ENCODE data around the gene MTOR.
"Not testable (repeated sequence)": the region's sequence is repeated elsewhere in the genome, so short reads cannot be mapped to it uniquely, and the experiment has no call there.

MTOR gene

GRCh38 chr1:11187931-11188330, 74.4 kb downstream of the MTOR start:
- FAIRE-seq (no peak), DNase-seq (ENCODE audit: extremely low spot score, insufficient read length, low read depth) (no peak)

DNA sequence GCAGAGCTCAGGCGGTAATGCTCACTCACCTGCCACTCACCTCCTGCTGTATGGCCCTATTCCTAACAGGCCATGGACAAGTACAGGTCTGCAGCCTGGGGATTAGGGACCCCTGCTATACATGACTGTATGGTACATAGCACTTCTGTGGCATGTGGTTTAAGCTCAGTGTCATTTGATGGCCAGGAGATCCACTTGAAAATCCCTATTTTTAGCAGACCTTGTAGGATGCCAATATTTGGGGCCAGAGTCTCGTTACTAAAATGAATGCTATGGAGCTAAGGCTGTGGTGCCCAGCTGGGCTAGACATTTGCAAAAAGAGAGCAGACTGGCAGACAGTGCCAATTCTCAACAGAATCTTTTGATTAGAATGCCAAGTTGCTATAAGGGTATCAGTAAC, 74.9 kb downstream of the MTOR start:
- FAIRE-seq = no peak

GRCh38 chr1:11187000-11187399, 75.4 kb downstream of the MTOR start:
- no peak for DNase-seq (ENCODE audit: extremely low spot score, insufficient read length, low read depth)
- no peak for FAIRE-seq

More for the DNA sequence above, 74.9 kb downstream of the MTOR start:
- DNase-seq (ENCODE audit: extremely low spot score, insufficient read length, low read depth) = no peak

GRCh38 chr1:11184973-11185372, 77.4 kb downstream of the MTOR start:
- no peak for FAIRE-seq
- DNase-seq (ENCODE audit: extremely low spot score, insufficient read length, low read depth) = no peak

DNA sequence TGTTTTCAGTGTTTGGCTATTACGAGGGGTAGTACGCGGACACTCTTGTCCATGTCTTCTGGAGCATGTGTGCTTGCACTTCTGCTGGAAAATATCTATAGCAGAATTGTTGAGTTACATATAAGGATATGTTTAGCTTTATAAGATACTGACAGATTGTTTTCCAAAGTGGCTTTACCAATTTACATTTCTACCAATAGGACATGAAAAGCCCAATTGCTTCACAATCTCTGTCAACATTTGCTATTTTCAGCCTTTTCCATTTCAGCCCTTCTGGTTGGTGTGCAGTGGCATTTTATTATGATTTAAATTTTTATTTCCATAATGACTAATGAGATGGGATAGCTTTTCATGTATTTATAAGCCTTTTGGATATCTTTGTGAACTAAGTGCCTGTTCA, 79.5 kb downstream of the MTOR start:
- FAIRE-seq = no peak
- DNase-seq (ENCODE audit: extremely low spot score, insufficient read length, low read depth) = no peak

- FAIRE-seq (no peak), DNase-seq (ENCODE audit: extremely low spot score, insufficient read length, low read depth) (no peak)
Measured at GRCh38 chr1:11180342-11180744, 82.0 kb downstream of the MTOR start.

DNA sequence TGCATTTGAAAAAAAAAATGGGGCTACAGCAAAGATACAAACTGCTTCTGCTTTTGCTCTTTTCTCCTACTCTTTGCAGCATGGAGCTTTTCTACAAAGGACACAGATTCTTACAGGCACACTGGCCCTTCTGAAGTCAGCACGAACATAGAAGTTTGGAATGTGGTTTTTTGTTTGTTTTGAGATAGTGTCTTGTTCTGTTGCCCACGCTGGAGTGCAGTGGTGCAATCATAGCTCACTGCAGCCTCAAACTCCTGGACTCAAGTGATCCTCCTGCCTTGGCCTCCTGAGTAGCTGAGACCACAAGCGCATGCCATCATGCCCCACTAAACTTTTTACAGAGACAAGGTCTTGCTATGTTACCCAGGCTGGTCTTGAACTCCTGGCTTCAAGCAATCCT, 82.6 kb downstream of the MTOR start:
- DNase-seq (ENCODE audit: extremely low spot score, insufficient read length, low read depth); FAIRE-seq: not testable (repeated sequence)

GRCh38 chr1:11179125-11179524, 83.2 kb downstream of the MTOR start:
- DNase-seq (ENCODE audit: extremely low spot score, insufficient read length, low read depth) (no peak), FAIRE-seq (no peak)

DNA sequence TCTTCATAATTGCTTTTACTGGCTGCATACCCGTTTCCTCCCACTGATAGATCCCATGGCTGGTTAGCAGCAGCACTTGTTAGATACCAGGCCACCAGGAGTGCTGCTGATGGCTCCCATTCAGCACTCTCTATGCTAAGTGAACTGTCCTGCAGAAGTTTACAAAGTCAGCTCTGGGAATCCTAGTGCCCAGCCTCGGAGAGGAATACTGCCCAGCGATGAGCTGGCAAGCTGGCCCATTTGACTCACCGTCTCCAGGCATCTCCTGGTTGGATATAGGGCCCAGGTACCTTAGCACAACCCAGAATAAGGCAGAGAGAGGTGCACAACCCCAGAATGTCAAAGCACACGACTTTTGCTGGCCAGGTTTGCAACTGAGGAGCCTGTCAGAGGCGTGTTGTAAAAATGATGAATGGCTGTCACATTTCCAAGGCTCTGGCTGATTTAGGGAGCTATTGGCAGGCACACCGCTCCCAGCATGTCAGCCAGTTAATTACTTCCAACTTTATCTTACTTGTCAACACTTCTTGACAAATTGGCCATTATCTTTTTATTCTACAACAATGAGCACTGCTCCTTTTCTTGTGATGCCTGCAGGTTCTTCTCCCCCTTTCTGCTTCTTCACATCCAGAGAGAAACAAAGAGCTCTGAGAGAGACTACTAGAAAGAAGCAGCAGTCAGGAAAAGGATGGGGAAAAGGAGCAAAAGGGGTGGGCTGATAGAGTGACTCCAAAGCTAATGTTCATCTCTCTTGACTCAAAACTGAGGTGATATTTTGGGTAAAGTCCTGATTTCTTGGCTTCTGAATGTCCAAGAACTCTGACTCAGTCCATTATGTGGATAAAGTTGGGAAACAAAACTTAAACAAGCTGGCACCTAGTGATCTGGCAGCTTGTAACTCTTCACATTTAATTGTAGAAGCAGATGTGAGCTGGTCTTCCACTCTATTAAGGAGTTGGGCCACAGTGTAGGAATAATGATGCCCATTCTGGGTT, 84.0 kb downstream of the MTOR start:
- FAIRE-seq = no peak
- no peak for DNase-seq (ENCODE audit: extremely low spot score, insufficient read length, low read depth)

DNA sequence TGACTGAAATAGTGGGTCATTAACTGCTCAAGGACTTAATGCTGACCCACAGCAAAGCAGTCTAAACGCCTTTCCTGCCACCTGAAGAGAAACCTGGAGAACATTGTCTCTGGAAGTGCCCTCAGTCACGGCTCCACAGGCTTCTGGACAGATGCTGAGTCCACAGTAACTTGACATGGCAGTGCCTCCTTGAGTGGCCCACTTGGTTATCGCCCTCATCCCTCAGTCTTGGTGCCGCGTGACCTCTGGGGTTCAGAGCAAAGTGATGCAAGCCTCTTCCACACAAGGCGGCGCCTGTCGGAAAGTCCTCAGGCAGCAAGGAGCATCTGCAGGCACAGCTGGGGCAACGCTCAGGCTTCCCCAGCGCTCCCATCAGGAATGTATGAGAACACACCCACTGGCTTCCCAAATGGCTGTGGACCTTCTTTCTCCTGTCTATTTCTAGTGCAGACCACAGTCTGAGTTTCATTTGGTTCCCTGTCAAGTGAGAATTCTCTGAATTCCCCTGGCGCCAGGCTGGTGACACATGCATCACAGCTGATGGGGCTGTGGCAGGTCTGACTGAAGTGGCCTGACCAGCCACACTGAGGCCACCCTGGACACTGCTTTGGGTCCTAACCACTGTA, 86.2 kb downstream of the MTOR start:
- no peak for DNase-seq (ENCODE audit: extremely low spot score, insufficient read length, low read depth)
- FAIRE-seq = no peak

DNA sequence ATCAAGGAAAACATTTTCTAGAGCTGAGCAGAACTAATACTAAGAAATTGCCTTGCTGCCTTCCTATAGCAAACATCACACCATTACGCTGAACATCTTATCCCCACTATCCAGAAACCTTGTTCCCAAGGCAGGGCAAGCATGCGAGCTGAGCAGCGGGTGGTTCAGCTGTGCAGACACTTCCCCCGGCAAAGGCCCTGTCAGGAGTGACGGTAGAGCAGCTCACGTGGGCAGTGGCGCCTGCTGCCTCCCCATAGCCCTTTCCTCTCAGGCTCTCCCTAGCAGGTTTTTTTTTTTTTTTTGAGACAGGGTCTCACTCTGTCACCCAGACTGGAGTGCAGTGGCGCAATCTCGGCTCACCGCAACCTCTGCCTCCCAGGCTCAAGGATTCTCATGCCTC, 86.9 kb downstream of the MTOR start:
- DNase-seq (ENCODE audit: extremely low spot score, insufficient read length, low read depth) = no peak
- FAIRE-seq = no peak

GRCh38 chr1:11174261-11174942, 87.9 kb downstream of the MTOR start:
- no peak for FAIRE-seq
- no peak for DNase-seq (ENCODE audit: extremely low spot score, insufficient read length, low read depth)

GRCh38 chr1:11170102-11170501, 92.2 kb downstream of the MTOR start:
- no peak for FAIRE-seq

DNA sequence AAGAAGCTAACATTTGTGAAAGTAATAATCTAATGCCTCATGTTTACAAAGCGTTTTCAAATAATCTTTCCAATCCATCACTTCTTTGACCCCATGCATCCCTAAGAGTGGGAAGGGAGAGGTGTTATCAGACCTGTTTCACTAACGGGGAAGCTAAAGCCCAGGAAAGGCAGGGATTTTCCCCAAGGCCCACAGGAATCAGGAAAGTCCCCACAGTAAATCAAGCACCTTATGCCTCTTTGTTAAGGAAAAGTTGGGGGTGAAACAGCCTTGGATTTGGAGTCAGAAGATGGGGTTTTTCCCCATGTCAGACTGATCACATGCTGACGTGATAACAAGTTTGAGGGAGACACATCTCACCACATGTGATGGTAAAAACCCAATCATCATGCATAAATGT, 93.1 kb downstream of the MTOR start:
- FAIRE-seq = no peak

More at GRCh38 chr1:11170102-11170501, 92.2 kb downstream of the MTOR start:
- DNase-seq (ENCODE audit: extremely low spot score, insufficient read length, low read depth) = no peak

DNA sequence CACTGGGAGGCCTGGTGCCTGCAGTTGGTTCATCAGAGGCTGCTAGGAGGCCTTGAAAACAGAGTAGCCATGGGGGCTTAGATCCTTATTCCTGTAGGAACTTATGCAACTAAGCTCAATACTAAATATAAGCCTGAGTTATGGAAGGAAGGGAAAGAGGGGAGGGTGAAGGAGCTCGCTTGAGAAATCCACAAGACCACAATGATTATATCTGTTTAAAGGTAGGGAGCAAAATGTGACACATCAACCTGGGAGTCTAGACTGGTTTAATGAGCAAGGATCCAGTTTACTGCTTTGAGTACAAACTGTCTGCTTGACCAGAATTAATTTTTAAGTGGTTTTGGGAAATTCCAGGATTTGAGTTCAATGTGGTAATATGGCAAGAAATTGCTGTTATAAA, 93.6 kb downstream of the MTOR start:
- DNase-seq (ENCODE audit: extremely low spot score, insufficient read length, low read depth) (no peak), FAIRE-seq (no peak)

More for the DNA sequence above, 93.1 kb downstream of the MTOR start:
- DNase-seq (ENCODE audit: extremely low spot score, insufficient read length, low read depth) = no peak

GRCh38 chr1:11166744-11167143, 95.6 kb downstream of the MTOR start:
- FAIRE-seq = not testable (repeated sequence)

GRCh38 chr1:11162752-11163151, 99.6 kb downstream of the MTOR start:
- DNase-seq (ENCODE audit: extremely low spot score, insufficient read length, low read depth); FAIRE-seq: not testable (repeated sequence)

More at GRCh38 chr1:11166744-11167143, 95.6 kb downstream of the MTOR start:
- DNase-seq (ENCODE audit: extremely low spot score, insufficient read length, low read depth) = not testable (repeated sequence)

DNA sequence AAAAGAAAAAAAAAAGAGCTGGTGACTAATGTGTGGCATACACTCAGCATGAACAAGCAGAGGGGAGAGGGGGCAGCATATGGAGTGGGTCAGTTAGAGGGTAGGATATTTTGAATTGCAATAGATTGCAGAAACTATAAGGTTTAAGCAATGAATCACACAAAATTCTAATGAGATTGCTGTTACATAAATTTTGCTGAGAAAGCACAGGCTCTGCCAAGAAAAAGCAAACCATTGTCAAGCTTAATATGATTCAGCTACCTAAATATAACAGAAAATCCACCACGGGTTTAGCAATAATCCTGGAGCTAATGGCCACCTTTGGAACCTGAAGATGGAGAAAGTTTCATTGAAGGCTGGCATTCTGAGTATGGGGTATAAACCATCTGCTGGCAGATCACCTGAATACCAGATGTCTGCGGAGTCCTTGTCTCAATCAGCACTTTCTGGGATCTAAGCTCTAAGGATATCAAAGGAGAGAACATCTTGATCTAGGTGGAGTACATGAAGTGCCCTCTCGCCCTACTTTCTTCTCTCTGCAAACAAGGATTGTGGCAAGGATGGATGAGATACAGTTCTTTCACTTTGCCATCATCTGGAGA, 103.5 kb downstream of the MTOR start:
- FAIRE-seq (no peak), DNase-seq (ENCODE audit: extremely low spot score, insufficient read length, low read depth) (no peak)

DNA sequence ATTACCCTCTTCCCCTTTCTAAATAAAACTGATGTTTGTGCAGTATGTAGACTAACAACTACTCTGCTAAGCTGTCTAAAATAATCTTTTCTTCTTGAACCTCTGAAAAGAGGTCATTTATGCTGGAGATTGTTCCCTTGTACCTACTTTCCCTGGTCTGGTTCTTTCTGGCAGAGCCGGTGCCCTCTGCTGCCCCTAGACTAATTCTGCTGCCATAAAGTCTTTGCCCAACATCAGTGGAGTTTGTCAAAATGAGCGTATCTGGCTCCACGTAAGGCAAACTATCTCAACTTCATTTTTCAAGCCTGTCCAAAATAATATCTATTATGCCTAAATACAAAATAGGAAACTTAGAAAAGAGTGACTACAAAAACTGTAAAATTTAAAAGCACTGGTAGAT, 104.1 kb downstream of the MTOR start:
- FAIRE-seq = no peak

GRCh38 chr1:11157867-11158266, 104.5 kb downstream of the MTOR start:
- no peak for DNase-seq (ENCODE audit: extremely low spot score, insufficient read length, low read depth)
- FAIRE-seq = no peak

More for the DNA sequence above, 104.1 kb downstream of the MTOR start:
- DNase-seq (ENCODE audit: extremely low spot score, insufficient read length, low read depth) = no peak

Data from GM18507 (cell line).